Right atrium auricular region (tissue), 2 donors: ENCODE data around the gene ZNF385B. TPM values are rescaled to one million over a fixed set of nuclear protein-coding genes. Genes with fewer than 3 reads are reported as not detected.

Source experiments
- DNase-seq: peaks from one replicate; pipeline ENCODE4 v3.0.0-alpha.2; 2019; ENCODE audit warnings: low spot score
- H3K27ac ChIP-seq, 2 donors: fragments of 200-600 bp; sonication (generic); 1 replicate in 1 of 2; 2 replicates in 1 of 2; pipeline ENCODE4 v1.5.1; 2016 to 2019
- H3K27me3 ChIP-seq, 2 donors: fragments of 200-600 bp; sonication (generic); one replicate each; pipeline versions ENCODE4 v1.5.1 to v1.6.0; 2017 to 2019
- H3K36me3 ChIP-seq: fragments of 200-600 bp; sonication (generic); one replicate; pipeline ENCODE4 v1.5.1; 2016
- H3K4me1 ChIP-seq, 2 donors: fragments of 200-600 bp; sonication (generic); one replicate each; pipeline versions ENCODE4 v1.5.1 to v1.6.0; 2017 to 2019
- H3K4me3 ChIP-seq, 2 donors: fragments of 200-600 bp; sonication (generic); 1 replicate in 1 of 2; 2 replicates in 1 of 2; pipeline ENCODE4 v1.5.1; 2017 to 2019; ENCODE audit warnings: mild to moderate bottlenecking in 1 of 2, moderate library complexity in 1 of 2
- H3K9me3 ChIP-seq, 2 donors: fragments of 200-600 bp; sonication (generic); one replicate each; pipeline ENCODE4 v1.5.1; 2019
- total RNA-seq, 2 donors: library from RNA; depleted of rRNA; stranded (reverse); fragments of >200 nt; gene quantifications; one replicate each; pipeline ENCODE4 v1.1.0, GENCODE V29; 2016
- TF ChIP-seq, protein P1 (sequence below), 2 donors: fragments of 200-600 bp; sonication (generic); IDR thresholded peaks; one replicate each; pipeline ENCODE4 v1.5.1; 2019; ENCODE audit warnings: antibody characterized with exemption in 2 of 2

Gene ZNF385B
- total RNA-seq, 2 donors from 2014 or later, result 23.2 to 33.3 TPM

DNA sequence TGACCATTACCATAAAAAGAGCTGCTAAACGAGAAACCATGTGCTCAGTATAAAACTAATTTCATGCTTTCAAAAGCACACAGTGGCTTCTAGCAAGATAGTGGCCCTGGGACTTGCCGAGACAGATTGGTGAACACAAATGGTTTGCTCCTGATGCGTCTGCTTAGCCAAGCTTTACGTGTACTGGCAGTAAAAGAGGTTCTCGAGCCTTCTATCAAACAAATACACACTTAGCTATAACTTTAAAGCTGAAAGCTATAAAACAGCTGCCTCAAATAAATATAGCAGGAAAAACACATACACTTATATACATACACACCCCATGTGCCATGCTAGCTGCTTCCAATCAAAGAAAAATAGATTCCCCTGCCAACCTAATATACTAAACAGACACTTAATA is 117.0 kb downstream of the ZNF385B start:
- Histone ChIP-seq H3K27me3 (no peaks in the 10 kb centered on the region), H3K36me3 (no peaks in the 10 kb centered on the region), H3K4me3 (peak overlapping the region; percentile 21 to 27), H3K4me1 (peaks cover 0 to 7% of the 10 kb centered on the region in 2 donors), H3K9me3 (no peaks in the 10 kb centered on the region), H3K27ac (peak overlapping the region in 1 of 2 donors; percentile 10)
- TF ChIP-seq, protein P1, sequence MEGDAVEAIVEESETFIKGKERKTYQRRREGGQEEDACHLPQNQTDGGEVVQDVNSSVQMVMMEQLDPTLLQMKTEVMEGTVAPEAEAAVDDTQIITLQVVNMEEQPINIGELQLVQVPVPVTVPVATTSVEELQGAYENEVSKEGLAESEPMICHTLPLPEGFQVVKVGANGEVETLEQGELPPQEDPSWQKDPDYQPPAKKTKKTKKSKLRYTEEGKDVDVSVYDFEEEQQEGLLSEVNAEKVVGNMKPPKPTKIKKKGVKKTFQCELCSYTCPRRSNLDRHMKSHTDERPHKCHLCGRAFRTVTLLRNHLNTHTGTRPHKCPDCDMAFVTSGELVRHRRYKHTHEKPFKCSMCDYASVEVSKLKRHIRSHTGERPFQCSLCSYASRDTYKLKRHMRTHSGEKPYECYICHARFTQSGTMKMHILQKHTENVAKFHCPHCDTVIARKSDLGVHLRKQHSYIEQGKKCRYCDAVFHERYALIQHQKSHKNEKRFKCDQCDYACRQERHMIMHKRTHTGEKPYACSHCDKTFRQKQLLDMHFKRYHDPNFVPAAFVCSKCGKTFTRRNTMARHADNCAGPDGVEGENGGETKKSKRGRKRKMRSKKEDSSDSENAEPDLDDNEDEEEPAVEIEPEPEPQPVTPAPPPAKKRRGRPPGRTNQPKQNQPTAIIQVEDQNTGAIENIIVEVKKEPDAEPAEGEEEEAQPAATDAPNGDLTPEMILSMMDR (IDR thresholded peaks at IDR 0.05), result no peak
- DNase-seq, result no peak

DNA sequence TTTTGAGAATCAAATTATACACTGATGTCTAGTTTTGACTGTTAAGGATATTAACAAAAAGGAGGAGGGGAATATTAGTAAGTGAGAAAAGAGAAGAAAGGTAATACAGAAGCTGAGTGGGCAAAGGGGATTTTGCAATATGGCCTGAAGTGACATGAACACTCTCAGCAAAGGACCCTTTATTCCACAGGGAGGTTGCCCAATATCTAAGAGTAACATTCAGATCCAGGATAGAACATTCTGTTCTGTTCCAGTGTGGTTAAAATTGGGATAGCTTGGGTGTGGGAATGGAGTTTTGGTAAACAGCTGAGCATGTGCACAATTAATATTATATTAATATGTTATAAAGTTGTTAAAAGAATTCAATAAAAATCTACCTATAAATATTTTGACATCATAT is 120.1 kb downstream of the ZNF385B start:
- H3K4me1 ChIP-seq, result no peaks in the 10 kb centered on the region
- no peaks in the 10 kb centered on the region for H3K27me3 ChIP-seq
- no peaks in the 10 kb centered on the region for H3K36me3 ChIP-seq
- H3K9me3 ChIP-seq, result no peaks in the 10 kb centered on the region
- no peak overlapping the region for H3K4me3 ChIP-seq
- TF ChIP-seq, protein P1 (IDR thresholded peaks at IDR 0.05), result no peak
- no peak overlapping the region for H3K27ac ChIP-seq
- DNase-seq, result no peak

DNA sequence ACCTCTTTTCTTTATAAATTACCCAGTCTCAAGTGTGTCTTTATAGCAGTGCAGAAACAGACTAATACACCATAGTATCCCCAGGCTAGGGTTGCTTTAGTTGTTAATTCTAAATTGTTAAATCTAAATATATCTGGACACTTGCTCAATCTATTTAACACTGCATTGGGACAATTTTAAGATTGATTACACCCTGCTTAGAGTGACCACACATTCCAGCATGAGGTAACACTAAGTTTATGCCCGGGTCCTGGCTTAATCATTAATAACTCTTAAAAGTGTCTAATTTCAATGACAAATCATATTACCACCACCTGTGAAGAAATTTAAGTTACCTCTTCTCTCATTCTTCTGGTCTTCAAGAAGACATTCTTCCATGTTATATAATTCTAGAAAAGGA is 131.4 kb downstream of the ZNF385B start:
- TF ChIP-seq, protein P1 (IDR thresholded peaks at IDR 0.05), result no peak

GRCh38 chr2:179726461-179727180 is 134.8 kb downstream of the ZNF385B start:
- Histone ChIP-seq H3K4me3 (no peak overlapping the region), H3K27me3 (no peaks in the 10 kb centered on the region), H3K9me3 (no peaks in the 10 kb centered on the region), H3K27ac (no peak overlapping the region), H3K36me3 (no peaks in the 10 kb centered on the region), H3K4me1 (no peaks in the 10 kb centered on the region)
- DNase-seq, result no peak
- TF ChIP-seq, protein P1 (IDR thresholded peaks at IDR 0.05), result no peak

More for the DNA sequence above, 131.4 kb downstream of the ZNF385B start:
- DNase-seq, result no peak
- Histone ChIP-seq H3K4me1 (no peaks in the 10 kb centered on the region), H3K36me3 (no peaks in the 10 kb centered on the region), H3K27ac (no peak overlapping the region), H3K9me3 (no peaks in the 10 kb centered on the region), H3K4me3 (no peak overlapping the region), H3K27me3 (no peaks in the 10 kb centered on the region)

- no peaks in the 10 kb centered on the region for H3K36me3 ChIP-seq
- H3K4me3 ChIP-seq, result no peak overlapping the region
- TF ChIP-seq, protein P1 (IDR thresholded peaks at IDR 0.05), result no peak
- no peaks in the 10 kb centered on the region for H3K27me3 ChIP-seq
- DNase-seq, result no peak
- no peaks in the 10 kb centered on the region for H3K4me1 ChIP-seq
- H3K27ac ChIP-seq, result no peak overlapping the region
- H3K9me3 ChIP-seq, result no peaks in the 10 kb centered on the region
Measured at GRCh38 chr2:179724403-179724802, 137.0 kb downstream of the ZNF385B start.
